Neuron (in vitro differentiated cells): ENCODE results near the gene SASH3.

Source experiments
- H2AFZ ChIP-seq: one replicate; pipeline ENCODE4 v1.6.1; 2013; ENCODE audit warnings: low read depth, mild to moderate bottlenecking, inconsistent platforms, low read length, moderate library complexity
- H3K27me3 ChIP-seq: one replicate; pipeline ENCODE4 v1.6.1; 2013; ENCODE audit warnings: low read length; ENCODE audit not compliant: insufficient read depth
- H3K36me3 ChIP-seq: one replicate; pipeline ENCODE4 v1.6.1; 2013; ENCODE audit warnings: low read length; ENCODE audit not compliant: insufficient read depth
- H3K4me1 ChIP-seq: one replicate; pipeline ENCODE4 v1.6.1; 2013; ENCODE audit warnings: low read length; ENCODE audit not compliant: insufficient read depth
- H3K4me3 ChIP-seq: 2 replicates; pipeline ENCODE4 v1.5.1; 2013; ENCODE audit warnings: mild to moderate bottlenecking, low read length, moderate library complexity
- H3K9me3 ChIP-seq: one replicate; pipeline ENCODE4 v1.6.1; 2013; ENCODE audit warnings: low read length

Gene SASH3

GRCh38 chrX:129746557-129747470 lies 32.9 kb upstream of the SASH3 start:
- no peaks in the 10 kb centered on the region for H3K4me1 ChIP-seq
- H3K4me3 ChIP-seq, result no peak overlapping the region
- no peaks in the 10 kb centered on the region for H3K9me3 ChIP-seq
- no peaks in the 10 kb centered on the region for H3K27me3 ChIP-seq
- no peaks in the 10 kb centered on the region for H3K36me3 ChIP-seq
- H2AFZ ChIP-seq, result no peak overlapping the region

- Histone ChIP-seq H3K27me3 (no peaks in the 10 kb centered on the region), H2AFZ (no peak overlapping the region), H3K4me1 (no peaks in the 10 kb centered on the region), H3K36me3 (no peaks in the 10 kb centered on the region), H3K9me3 (no peaks in the 10 kb centered on the region), H3K4me3 (no peak overlapping the region)
Measured at GRCh38 chrX:129747533-129747932, 32.2 kb upstream of the SASH3 start.

GRCh38 chrX:129748305-129748704 lies 31.4 kb upstream of the SASH3 start:
- no peak overlapping the region for H2AFZ ChIP-seq
- H3K36me3 ChIP-seq, result no peaks in the 10 kb centered on the region
- H3K4me3 ChIP-seq, result no peak overlapping the region
- no peaks in the 10 kb centered on the region for H3K9me3 ChIP-seq
- no peaks in the 10 kb centered on the region for H3K4me1 ChIP-seq
- no peaks in the 10 kb centered on the region for H3K27me3 ChIP-seq

GRCh38 chrX:129749069-129749468 lies 30.7 kb upstream of the SASH3 start:
- Histone ChIP-seq H3K4me3 (no peak overlapping the region), H3K27me3 (no peaks in the 10 kb centered on the region), H3K4me1 (no peaks in the 10 kb centered on the region), H3K9me3 (no peaks in the 10 kb centered on the region), H3K36me3 (no peaks in the 10 kb centered on the region), H2AFZ (no peak overlapping the region)

GRCh38 chrX:129750971-129751370 lies 28.8 kb upstream of the SASH3 start:
- Histone ChIP-seq H3K27me3 (no peaks in the 10 kb centered on the region), H3K9me3 (no peaks in the 10 kb centered on the region), H2AFZ (no peak overlapping the region), H3K4me1 (no peaks in the 10 kb centered on the region), H3K36me3 (no peaks in the 10 kb centered on the region), H3K4me3 (no peak overlapping the region)

GRCh38 chrX:129754056-129755024 lies 25.4 kb upstream of the SASH3 start:
- Histone ChIP-seq H3K4me1 (no peaks in the 10 kb centered on the region), H3K9me3 (no peaks in the 10 kb centered on the region), H2AFZ (no peak overlapping the region), H3K4me3 (no peak overlapping the region), H3K36me3 (no peaks in the 10 kb centered on the region), H3K27me3 (no peaks in the 10 kb centered on the region)

- H3K4me3 ChIP-seq, result no peak overlapping the region
- no peaks in the 10 kb centered on the region for H3K4me1 ChIP-seq
- H3K36me3 ChIP-seq, result no peaks in the 10 kb centered on the region
- no peak overlapping the region for H2AFZ ChIP-seq
- H3K9me3 ChIP-seq, result no peaks in the 10 kb centered on the region
- no peaks in the 10 kb centered on the region for H3K27me3 ChIP-seq
Measured at GRCh38 chrX:129755779-129756650, 23.7 kb upstream of the SASH3 start.

GRCh38 chrX:129759576-129760061 lies 20.1 kb upstream of the SASH3 start:
- H3K27me3 ChIP-seq, result no peaks in the 10 kb centered on the region
- H2AFZ ChIP-seq, result no peak overlapping the region
- H3K36me3 ChIP-seq, result no peaks in the 10 kb centered on the region
- H3K4me3 ChIP-seq, result no peak overlapping the region
- no peaks in the 10 kb centered on the region for H3K4me1 ChIP-seq
- no peaks in the 10 kb centered on the region for H3K9me3 ChIP-seq

GRCh38 chrX:129760155-129760554 lies 19.6 kb upstream of the SASH3 start:
- H3K9me3 ChIP-seq, result no peaks in the 10 kb centered on the region
- H3K36me3 ChIP-seq, result no peaks in the 10 kb centered on the region
- no peak overlapping the region for H3K4me3 ChIP-seq
- H2AFZ ChIP-seq, result no peak overlapping the region
- no peaks in the 10 kb centered on the region for H3K4me1 ChIP-seq
- no peaks in the 10 kb centered on the region for H3K27me3 ChIP-seq

GRCh38 chrX:129760981-129761380 lies 18.8 kb upstream of the SASH3 start:
- Histone ChIP-seq H3K4me3 (no peak overlapping the region), H2AFZ (no peak overlapping the region), H3K36me3 (no peaks in the 10 kb centered on the region), H3K27me3 (no peaks in the 10 kb centered on the region), H3K9me3 (no peaks in the 10 kb centered on the region), H3K4me1 (no peaks in the 10 kb centered on the region)

- Histone ChIP-seq H3K27me3 (no peaks in the 10 kb centered on the region), H2AFZ (no peak overlapping the region), H3K4me3 (no peak overlapping the region), H3K4me1 (no peaks in the 10 kb centered on the region), H3K9me3 (no peaks in the 10 kb centered on the region), H3K36me3 (no peaks in the 10 kb centered on the region)
Measured at GRCh38 chrX:129761596-129761995, 18.2 kb upstream of the SASH3 start.

- no peaks in the 10 kb centered on the region for H3K36me3 ChIP-seq
- no peak overlapping the region for H3K4me3 ChIP-seq
- no peaks in the 10 kb centered on the region for H3K9me3 ChIP-seq
- no peaks in the 10 kb centered on the region for H3K27me3 ChIP-seq
- no peaks in the 10 kb centered on the region for H3K4me1 ChIP-seq
- no peak overlapping the region for H2AFZ ChIP-seq
Measured at GRCh38 chrX:129762448-129762847, 17.3 kb upstream of the SASH3 start.
